ENCODE data around the gene GABBR2. TPM values are rescaled to one million over a fixed set of nuclear protein-coding genes. Genes with fewer than 3 reads are reported as not detected.

The GABBR2 gene
- total RNA-seq, 4 donors from 2014 or later = not detected

DNA sequence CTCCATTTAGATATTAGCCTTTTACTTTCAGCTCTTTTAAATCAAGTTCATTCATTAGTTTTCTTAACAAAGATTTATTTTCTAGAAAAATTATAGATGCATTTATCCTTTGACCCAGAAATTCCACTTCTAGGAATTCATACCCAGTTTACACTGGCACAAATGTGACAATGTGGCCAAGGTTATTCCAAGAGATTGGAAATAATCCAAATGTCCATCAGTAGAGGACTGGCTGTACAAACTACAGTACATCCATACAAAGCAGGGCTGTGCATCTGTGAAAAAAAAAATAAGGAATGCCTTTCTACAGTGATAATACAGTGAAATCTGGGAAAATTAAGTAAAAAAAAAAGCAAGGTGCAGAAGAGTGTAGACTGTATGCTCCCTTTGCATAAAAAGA lies 149.2 kb downstream of the GABBR2 start:
- TF ChIP-seq, protein P1, sequence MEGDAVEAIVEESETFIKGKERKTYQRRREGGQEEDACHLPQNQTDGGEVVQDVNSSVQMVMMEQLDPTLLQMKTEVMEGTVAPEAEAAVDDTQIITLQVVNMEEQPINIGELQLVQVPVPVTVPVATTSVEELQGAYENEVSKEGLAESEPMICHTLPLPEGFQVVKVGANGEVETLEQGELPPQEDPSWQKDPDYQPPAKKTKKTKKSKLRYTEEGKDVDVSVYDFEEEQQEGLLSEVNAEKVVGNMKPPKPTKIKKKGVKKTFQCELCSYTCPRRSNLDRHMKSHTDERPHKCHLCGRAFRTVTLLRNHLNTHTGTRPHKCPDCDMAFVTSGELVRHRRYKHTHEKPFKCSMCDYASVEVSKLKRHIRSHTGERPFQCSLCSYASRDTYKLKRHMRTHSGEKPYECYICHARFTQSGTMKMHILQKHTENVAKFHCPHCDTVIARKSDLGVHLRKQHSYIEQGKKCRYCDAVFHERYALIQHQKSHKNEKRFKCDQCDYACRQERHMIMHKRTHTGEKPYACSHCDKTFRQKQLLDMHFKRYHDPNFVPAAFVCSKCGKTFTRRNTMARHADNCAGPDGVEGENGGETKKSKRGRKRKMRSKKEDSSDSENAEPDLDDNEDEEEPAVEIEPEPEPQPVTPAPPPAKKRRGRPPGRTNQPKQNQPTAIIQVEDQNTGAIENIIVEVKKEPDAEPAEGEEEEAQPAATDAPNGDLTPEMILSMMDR (IDR thresholded peaks at IDR 0.05) = no peak
- no peak for DNase-seq (ENCODE audit: low spot score)
- no peak for ATAC-seq (ENCODE audit: low FRiP score)

DNA sequence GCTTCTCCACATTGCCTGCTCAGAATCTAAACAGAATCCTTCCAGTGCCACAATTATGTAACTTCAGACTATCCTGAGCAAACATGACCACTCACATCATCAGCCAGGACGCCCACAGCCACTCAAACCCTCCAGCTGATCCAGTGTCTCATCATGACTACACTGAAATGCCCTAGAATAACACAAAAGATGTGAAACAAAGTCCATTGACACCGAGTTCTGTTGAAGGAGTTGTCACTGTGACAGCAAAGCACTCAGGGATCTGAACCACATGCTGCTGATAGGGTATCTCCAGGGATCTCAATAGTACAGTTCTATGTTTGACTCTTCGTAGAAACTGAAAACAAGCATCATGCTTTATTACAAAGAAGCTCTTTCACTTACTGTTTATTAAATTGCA lies 150.2 kb downstream of the GABBR2 start:
- DNase-seq (ENCODE audit: low spot score) (no peak), ATAC-seq (ENCODE audit: low FRiP score) (no peak)
- TF ChIP-seq, protein P1 (IDR thresholded peaks at IDR 0.05) = no peak

DNA sequence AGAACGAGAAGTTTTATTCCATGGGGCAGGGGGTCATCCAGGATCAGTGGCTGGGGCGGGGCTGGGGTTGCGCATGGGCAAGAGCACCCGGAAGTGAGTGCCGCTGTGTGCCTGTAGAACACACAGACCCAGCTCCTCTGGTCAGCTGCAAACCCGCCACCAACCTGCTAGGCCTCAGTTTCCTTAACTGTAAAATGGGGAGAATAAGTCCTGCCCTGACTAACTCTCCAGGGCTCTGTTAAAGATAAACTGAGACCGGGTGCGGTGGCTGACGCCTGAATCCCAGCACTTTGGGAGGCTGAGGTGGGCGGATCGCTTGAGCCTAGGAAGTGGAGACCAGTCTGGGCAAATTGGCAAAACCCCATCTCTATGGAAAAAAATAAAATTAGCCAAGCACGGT lies 152.2 kb downstream of the GABBR2 start:
- ATAC-seq (ENCODE audit: low FRiP score) (no peak), DNase-seq (ENCODE audit: low spot score) (no peak)
- TF ChIP-seq, protein P1 (IDR thresholded peaks at IDR 0.05) = no peak

DNA sequence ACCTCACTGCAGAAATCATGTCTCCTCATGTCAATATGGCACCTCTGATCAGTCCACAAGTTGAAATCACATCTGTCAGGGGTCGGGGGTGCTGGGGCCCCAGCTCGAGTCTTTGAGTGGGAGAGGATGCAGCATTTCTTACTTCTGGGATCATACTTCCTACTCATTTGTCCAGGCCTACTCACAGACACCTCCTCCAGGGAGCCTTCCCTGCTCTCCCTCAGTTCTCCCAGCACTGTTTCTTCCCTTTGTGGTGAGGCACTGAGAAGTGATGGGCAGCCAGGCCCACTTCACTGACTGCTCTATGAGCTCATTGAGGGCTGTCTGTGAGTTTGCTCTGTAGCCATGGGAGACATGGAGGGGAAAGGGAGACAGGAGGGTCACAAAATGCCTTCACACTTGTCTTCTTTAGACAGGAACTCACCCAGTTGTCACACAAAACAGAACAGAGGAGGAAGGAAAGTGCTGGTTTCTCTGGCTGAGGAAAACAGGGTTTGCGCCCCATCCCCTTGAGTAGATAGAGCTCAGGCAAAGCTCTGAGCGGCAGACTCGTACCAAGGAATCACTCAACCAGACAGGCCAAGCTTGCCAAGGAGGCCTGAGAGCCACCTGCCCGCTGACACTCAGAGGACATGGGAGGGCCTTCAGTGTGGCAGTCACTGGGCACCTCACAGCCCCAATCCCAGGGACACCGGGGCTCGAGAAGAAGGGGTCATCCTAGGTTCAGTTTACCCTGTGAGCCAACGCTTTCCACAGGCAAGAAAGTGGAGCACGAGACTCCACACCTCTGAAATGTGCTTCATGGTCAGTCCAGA lies 152.9 kb downstream of the GABBR2 start:
- no peak for DNase-seq (ENCODE audit: low spot score)
- no peak for ATAC-seq (ENCODE audit: low FRiP score)
- TF ChIP-seq, protein P1 (IDR thresholded peaks at IDR 0.05) = no peak

DNA sequence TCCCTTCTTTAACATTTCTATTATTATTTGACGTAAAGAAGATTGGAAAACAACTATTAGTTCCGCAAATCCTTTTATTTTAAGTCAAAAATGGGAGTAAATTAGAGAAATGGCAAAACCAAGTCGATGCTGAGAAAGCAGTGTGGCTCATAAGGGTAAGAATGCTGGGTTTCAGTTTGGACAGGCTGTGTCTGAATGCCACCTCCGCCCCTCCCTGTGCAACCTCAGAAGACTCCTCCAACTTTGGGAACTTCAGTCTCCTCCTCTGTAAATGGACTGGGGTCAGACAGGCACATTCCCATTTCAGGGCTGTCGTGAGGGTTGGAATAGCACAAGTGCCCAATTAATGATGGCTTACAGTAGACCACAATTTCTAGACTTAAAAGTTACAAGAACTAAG lies 154.0 kb downstream of the GABBR2 start:
- TF ChIP-seq, protein P1 (IDR thresholded peaks at IDR 0.05) = no peak
- ATAC-seq (ENCODE audit: low FRiP score) (no peak), DNase-seq (ENCODE audit: low spot score) (no peak)

DNA sequence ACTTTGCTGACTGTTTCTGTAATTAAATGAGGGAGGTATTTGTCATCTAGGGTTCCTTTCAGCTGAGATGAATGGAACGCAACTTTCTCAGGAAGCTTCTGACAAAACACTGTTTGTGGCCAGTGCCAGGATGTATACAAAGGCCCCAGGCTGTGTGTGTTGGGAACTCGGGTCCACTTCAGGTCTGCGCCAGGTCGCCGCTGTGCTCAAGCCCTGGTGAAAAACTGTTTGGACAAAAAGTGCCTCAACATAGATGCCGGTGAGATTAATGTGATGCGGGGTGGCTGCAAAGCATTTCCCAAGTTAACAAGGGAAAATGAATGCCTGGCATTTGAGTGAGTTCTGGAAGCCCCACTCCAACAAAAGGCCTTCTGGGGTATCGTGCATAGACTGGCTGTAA lies 156.4 kb downstream of the GABBR2 start:
- DNase-seq (ENCODE audit: low spot score) (no peak), ATAC-seq (ENCODE audit: low FRiP score) (no peak)
- TF ChIP-seq, protein P1 (IDR thresholded peaks at IDR 0.05) = no peak

Measured in omental fat pad (tissue), 4 donors.